GM23248 (cell line): ENCODE data around the gene TTLL1. TPM values are rescaled to one million over a fixed set of nuclear protein-coding genes. Genes with fewer than 3 reads are reported as not detected.
"Not testable (repeated sequence)": the region's sequence is repeated elsewhere in the genome, so short reads cannot be mapped to it uniquely, and the experiment has no call there.

Experiments used
- DNase-seq: peaks from one replicate; pipeline ENCODE4 v3.0.0-alpha.2; 2015
- H2AFZ ChIP-seq: fragments of 200-600 bp; sonication (generic); 2 replicates; pipeline ENCODE4 v1.6.1; 2016; ENCODE audit warnings: antibody characterized with exemption
- H3F3A ChIP-seq: fragments of 200-600 bp; sonication (generic); 2 replicates; pipeline ENCODE4 v1.6.1; 2016; ENCODE audit warnings: mild to moderate bottlenecking, antibody characterized with exemption, mixed run types; ENCODE audit not compliant: insufficient read depth
- H3K27ac ChIP-seq: fragments of 200-600 bp; sonication (generic); 2 replicates; pipeline ENCODE4 v1.5.1; 2016; ENCODE audit warnings: mild to moderate bottlenecking
- H3K27me3 ChIP-seq: fragments of 200-600 bp; sonication (generic); replicated peaks from 2 replicates; pipeline ENCODE4 v1.6.1; 2016; ENCODE audit warnings: mild to moderate bottlenecking; ENCODE audit not compliant: insufficient read depth
- H3K36me3 ChIP-seq: fragments of 200-600 bp; sonication (generic); 2 replicates; pipeline ENCODE4 v1.6.1; 2016; ENCODE audit warnings: low read depth, mild to moderate bottlenecking
- H3K4me1 ChIP-seq: fragments of 200-600 bp; sonication (generic); 2 replicates; pipeline ENCODE4 v1.6.1; 2016; ENCODE audit warnings: mild to moderate bottlenecking; ENCODE audit not compliant: insufficient read depth
- H3K4me2 ChIP-seq: fragments of 200-600 bp; sonication (generic); one replicate; pipeline ENCODE4 v1.6.1; 2016; ENCODE audit warnings: mild to moderate bottlenecking; ENCODE audit not compliant: unreplicated experiment
- H3K4me3 ChIP-seq: fragments of 200-600 bp; sonication (generic); 2 replicates; pipeline ENCODE4 v1.5.1; 2016; ENCODE audit warnings: mild to moderate bottlenecking
- H3K79me2 ChIP-seq: fragments of 200-600 bp; sonication (generic); 2 replicates; pipeline ENCODE4 v1.6.1; 2016; ENCODE audit warnings: mild to moderate bottlenecking; ENCODE audit not compliant: insufficient read depth
- H3K9ac ChIP-seq: fragments of 200-600 bp; sonication (generic); 2 replicates; pipeline ENCODE4 v1.6.1; 2016; ENCODE audit warnings: mild to moderate bottlenecking
- H3K9me2 ChIP-seq: fragments of 200-600 bp; sonication (generic); 2 replicates; pipeline ENCODE4 v1.6.1; 2016; ENCODE audit warnings: mixed run types, mild to moderate bottlenecking, moderate library complexity; ENCODE audit not compliant: insufficient read depth
- H3K9me3 ChIP-seq: fragments of 200-600 bp; sonication (generic); one replicate; pipeline ENCODE4 v1.6.1; 2017; ENCODE audit warnings: low read depth
- H4K20me1 ChIP-seq: fragments of 200-600 bp; sonication (generic); 2 replicates; pipeline ENCODE4 v1.6.0; 2016; ENCODE audit not compliant: insufficient read depth
- EZH2 ChIP-seq: fragments of 200-600 bp; sonication (generic); IDR thresholded peaks from 2 replicates; pipeline ENCODE4 v1.6.1; 2018; ENCODE audit warnings: antibody characterized with exemption, mild to moderate bottlenecking; ENCODE audit not compliant: insufficient read depth, poor library complexity, severe bottlenecking
- EZH2phosphoT487 ChIP-seq: fragments of 200-600 bp; sonication (generic); IDR thresholded peaks from 2 replicates; pipeline ENCODE4 v1.6.1; 2018; ENCODE audit warnings: antibody characterized with exemption, moderate library complexity, mild to moderate bottlenecking, low read depth; ENCODE audit not compliant: insufficient read depth
- WGBS, 2 experiments: methylation state at CpG; one replicate each; pipeline ENCODE4 v1.1.6; 2015 to 2017; ENCODE audit warnings: low lambda C conversion rate in 2 of 2, low coverage in 1 of 2; ENCODE audit errors: missing lambda C conversion rate in 2 of 2; 5-methylcytosine and 5-hydroxymethylcytosine counted together
- in situ Hi-C: fragments of 300-500 bp; cut with MboI; formaldehyde crosslinking; loops from 2 replicates; pipeline ENCODE4 v1.15.0; 2020
- polyA plus RNA-seq: library from polyadenylated mRNA; unstranded; fragments of >200 nt; fragmentation: Nextera tagmentation; extraction: Ambion mirVana; gene quantifications from 2 replicates; pipeline ENCODE4 v1.2.1, GENCODE V29; 2016
- total RNA-seq: library from RNA; depleted of rRNA; stranded (reverse); fragments of >200 nt; shearing (Covaris generic); gene quantifications from 2 replicates; pipeline ENCODE4 v1.2.3, GENCODE V29; 2014

The TTLL1 gene
- total and polyA plus RNA-seq, 2 experiments from 2014 or later = 16.0 to 18.5 TPM

DNA sequence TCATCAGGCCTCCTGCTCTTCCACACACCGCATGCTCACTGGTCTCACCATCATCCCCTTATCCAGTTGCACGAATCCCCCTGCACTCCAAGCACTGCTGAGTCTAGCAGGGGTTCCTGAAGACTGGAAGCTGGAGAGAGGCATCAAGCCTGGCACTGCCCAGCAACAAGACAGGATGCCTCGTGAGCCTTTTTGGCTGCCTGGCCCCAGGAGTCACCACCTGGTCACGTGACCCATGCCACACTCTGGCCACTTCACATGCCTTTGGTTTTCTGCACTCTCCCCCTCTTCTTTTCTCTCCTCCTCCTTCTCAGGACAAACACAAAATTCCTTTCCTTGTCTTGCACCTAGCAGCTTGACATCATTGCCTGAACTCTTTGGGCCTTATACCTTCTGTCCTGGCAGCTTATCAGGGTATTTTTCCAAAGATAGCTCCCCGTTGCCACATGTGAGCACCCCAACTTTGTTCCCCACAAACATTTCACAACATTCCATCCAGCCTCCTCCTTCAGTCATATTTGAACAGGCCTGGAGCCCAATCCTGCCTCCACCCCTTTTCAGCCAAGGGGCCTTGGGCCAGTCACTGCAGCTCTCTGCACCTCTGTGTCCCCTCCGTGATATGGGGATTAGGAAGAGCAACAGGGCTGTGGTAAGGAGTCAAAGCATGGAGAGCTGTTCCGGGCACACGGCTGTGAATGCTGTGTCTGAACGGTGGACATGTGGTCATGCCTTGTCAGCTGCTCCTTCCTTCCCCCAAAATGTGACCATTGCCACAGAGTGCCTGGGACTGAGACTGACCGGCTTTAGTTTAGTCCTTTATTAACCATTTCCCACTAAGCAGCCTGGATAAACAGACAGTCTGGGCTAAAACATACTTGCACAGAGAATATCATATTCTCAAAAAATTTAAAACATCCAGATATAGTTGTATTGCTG is 71.4 kb downstream of the TTLL1 start:
- no peak overlapping the region for H3K4me3 ChIP-seq
- WGBS, 2 experiments = 86 to 88% methylated on average over 10 of the region's 10 CpGs
- no peaks in the 10 kb centered on the region for H3K9me3 ChIP-seq
- no peaks in the 10 kb centered on the region for H3K27me3 ChIP-seq
- no peak overlapping the region for H3K27ac ChIP-seq
- peaks cover 14% of the 10 kb centered on the region for H3K4me1 ChIP-seq
- peaks cover 19% of the 10 kb centered on the region for H3K79me2 ChIP-seq
- in situ Hi-C loops = no loop called here
- no peak overlapping the region for H3K9ac ChIP-seq
- TF ChIP-seq EZH2 (no peak), EZH2phosphoT487 (no peak)
- H3K4me2 ChIP-seq = no peak overlapping the region
- no peak overlapping the region for H2AFZ ChIP-seq
- no peak for DNase-seq
- no peaks in the 10 kb centered on the region for H4K20me1 ChIP-seq
- H3K9me2 ChIP-seq = no peaks in the 10 kb centered on the region
- no peaks in the 10 kb centered on the region for H3K36me3 ChIP-seq
- H3F3A ChIP-seq = peaks cover 12% of the 10 kb centered on the region

DNA sequence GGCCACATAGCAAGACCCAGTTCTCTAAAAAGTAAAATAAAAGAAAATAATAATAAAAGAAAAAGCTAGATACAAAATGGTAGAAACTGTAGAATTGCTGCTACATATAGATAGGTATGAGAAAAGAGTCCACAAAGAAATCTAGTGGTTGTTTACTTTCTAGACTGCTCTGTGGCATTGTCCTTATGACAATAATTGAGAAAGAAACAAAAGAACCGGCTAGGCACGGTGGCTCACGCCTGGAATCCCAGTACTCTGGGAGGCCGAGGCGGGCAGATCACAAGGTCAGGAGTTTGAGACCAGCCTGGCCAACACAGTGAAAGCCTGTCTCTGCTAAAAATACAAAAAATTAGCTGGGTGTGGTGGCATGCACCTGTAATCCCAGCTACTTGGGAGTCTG is 73.0 kb downstream of the TTLL1 start:
- 93 to 94% methylated on average over 5 of the region's 5 CpGs for WGBS, 2 experiments
- H3K4me2 ChIP-seq, DNase-seq, H3K27ac ChIP-seq, H3K36me3 ChIP-seq, H3K27me3 ChIP-seq, H3K9ac ChIP-seq, in situ Hi-C loops, H2AFZ ChIP-seq, H4K20me1 ChIP-seq, H3K9me2 ChIP-seq, H3K4me3 ChIP-seq, H3K9me3 ChIP-seq: not testable (repeated sequence)
- H3K79me2 ChIP-seq = peaks cover 35% of the 10 kb centered on the region
- H3F3A ChIP-seq = peaks cover 12% of the 10 kb centered on the region
- peaks cover 18% of the 10 kb centered on the region for H3K4me1 ChIP-seq

DNA sequence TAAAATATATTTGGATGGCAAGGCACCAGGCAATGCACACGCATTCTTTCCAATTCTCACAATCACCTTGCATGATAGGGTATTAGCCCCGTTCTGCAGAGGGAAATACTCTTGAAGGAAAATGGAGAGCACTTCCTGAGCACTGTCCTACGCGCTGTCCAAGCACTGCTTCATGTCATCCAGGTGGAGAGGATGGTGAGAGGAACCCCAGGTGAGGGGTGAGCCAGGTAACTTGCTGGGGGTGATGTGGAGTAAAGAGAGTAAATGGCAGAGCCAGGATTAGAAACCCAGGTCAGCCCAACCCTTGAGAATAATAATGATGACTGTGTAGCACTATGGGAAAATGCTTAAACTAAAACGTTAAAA is 73.5 kb downstream of the TTLL1 start:
- Histone ChIP-seq H3K9me3 (no peaks in the 10 kb centered on the region), H3K4me1 (peaks cover 18% of the 10 kb centered on the region), H3K27me3 (no peaks in the 10 kb centered on the region), H3K79me2 (peaks cover 40% of the 10 kb centered on the region), H4K20me1 (no peaks in the 10 kb centered on the region), H3F3A (peaks cover 17% of the 10 kb centered on the region), H3K9me2 (no peaks in the 10 kb centered on the region), H3K9ac (peak overlapping the region; percentile 94), H3K27ac (no peak overlapping the region), H3K4me3 (peak overlapping the region; percentile 89), H3K36me3 (no peaks in the 10 kb centered on the region), H2AFZ (peak overlapping the region; percentile 92), H3K4me2 (peak overlapping the region; percentile 97)
- no peak for DNase-seq
- in situ Hi-C loops = no loop called here
- TF ChIP-seq EZH2phosphoT487 = no peak
- TF ChIP-seq EZH2 = no peak
- 30 to 33% methylated on average over 5 of the region's 5 CpGs for WGBS, 2 experiments

DNA sequence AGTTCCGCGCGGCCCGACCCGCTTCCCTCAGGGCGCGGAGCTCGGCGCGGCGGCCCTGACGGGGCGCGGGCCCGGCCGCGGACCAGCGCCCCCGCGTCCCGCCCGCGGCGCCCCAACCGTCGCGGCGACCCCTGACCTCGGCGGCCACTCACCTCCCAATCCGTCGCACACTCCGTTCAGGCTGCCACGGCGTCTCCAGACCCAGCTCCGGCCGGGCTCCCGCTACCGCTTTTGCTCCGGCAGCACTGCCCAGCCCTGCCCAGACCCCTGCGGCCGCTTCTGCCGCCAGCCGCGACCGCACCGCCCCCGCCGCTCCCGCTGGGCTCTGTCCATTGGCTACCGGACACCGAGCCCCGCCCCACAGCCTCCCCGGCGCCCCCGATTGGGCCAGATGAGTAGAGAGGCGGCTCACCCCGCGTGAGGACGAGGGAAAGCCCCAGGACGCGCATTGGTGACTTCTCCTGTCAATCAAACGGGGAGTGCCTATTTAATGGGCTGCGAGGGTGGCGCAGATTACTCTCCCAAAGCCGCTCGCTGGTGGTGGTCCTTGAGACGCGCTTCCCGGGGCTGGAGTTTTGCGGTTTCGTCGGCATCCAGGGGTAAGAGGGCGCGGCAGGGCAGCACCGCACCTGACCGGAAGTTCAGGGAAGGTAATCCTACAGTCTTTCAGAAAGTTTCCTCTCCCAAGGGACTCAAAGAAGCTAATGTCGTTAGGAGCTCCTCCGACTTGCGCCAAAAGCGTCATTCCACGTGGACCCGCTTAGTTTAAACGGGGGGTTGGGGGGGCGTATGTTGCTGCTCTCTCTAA is 74.1 kb downstream of the TTLL1 start, which contains the start of gene PACSIN2:
Gene PACSIN2 (minus strand): TSS at position 281 of the 808 bp plus-strand sequence. CDS start 103,069 bp downstream, outside the sequence.
- Histone ChIP-seq H3K9me2 (no peaks in the 10 kb centered on the region), H4K20me1 (no peaks in the 10 kb centered on the region), H3K4me3 (peak within 1 kb of the TSS; percentile 89), H3K27me3 (no peaks in the 10 kb centered on the region), H3K36me3 (no peaks in the 10 kb centered on the region), H3K27ac (peak within 1 kb of the TSS; percentile 73), H3F3A (peaks cover 18% of the 10 kb centered on the region), H2AFZ (peak within 1 kb of the TSS; percentile 92), H3K9me3 (no peaks in the 10 kb centered on the region), H3K4me1 (peaks cover 18% of the 10 kb centered on the region), H3K79me2 (peaks cover 46% of the 10 kb centered on the region), H3K9ac (peak within 1 kb of the TSS; percentile 94), H3K4me2 (peak within 1 kb of the TSS; percentile 97)
- TF ChIP-seq EZH2 (no peak), EZH2phosphoT487 (no peak)
- DNase-seq = peak; percentile 99
- in situ Hi-C loops = no loop called here
- 1% methylated on average over 49 to 75 of the region's 85 CpGs for WGBS, 2 experiments
